Measurements from ENCODE around the gene ZNF274. TPM values are rescaled to one million over a fixed set of nuclear protein-coding genes. Genes with fewer than 3 reads are reported as not detected.

The ZNF274 gene
- total RNA-seq: 10 to 100 TPM; 21.7 to 26.0 TPM

GRCh38 chr19:58182989-58183816 lies at the start of gene ZNF274:
ZNF274 (plus strand) TSS chr19:58183061; CDS start chr19:58183966, 905 bp downstream.

DNA sequence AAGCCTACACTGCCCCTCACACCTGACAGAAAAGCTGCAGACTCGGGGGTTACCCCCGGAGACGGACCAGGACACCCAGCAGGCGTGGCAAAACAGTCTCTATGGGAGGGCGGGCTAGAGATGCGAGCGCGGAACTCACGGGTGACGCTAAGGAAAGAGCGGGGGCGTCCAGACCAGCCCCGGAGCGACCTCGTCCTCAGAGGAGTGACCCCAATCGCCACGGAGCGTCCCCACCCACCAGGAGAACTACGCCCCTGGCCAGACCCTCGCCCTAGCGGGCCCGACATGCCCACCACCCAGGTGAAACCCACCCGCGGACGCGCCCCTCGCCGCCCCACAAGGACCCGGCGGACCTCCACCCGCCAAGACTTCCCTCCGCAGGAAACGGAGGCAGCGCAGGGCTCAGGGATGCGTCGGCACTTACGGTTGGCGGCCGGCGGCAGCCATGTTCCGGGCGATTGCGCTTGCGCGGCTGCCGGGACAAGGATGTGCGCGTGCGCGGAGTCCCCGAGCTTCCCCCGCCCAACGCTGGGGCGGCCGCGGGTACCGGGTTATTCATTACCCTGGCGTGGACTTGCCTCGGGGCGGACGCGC lies 32.4 kb upstream of the ZNF274 start, which contains the start of gene ZNF329:
Gene ZNF329, minus strand, starts transcription at position 462 of the 594 bp plus-strand sequence. CDS start 21,286 bp downstream, outside the sequence.

DNA sequence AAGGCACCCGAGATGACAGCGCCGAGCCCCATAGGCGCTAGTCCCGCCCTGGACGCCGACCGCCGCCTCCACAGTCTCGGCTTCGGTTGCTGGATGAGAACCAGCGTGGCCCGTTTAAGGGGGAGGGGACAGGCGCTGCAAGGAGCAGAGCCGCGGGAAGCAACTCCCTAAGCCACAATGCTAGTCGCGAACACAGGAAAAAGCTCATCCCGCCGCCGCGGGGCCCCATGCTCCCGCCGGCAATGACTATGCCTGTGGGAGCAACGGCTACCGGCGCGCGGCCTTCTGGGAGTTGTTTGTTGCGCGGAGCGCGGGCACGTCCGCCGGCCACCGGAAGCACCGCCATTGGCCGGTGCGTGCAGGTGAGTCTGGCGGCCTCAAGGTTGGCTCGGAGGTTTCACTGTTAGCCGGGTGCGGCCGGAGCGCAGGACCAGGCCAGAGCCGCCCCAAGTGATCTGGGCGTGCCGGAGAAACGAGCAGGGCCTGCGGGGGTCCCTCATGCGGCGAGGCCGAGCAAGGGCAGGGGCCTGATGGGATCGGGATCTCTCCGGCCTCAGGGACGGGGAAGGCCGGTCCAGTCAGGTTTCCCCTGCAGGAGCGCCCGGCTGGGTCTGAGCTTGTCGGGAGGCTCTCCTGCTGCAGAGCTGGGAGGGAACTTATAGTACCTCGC lies 45.9 kb downstream of the ZNF274 start, which contains the start of gene ZNF544:
Gene ZNF544, plus strand, starts transcription at position 330 of the 670 bp plus-strand sequence. CDS start 15,110 bp downstream, outside the sequence.

Other genes starting within 250 kb of the ZNF274 start
- gene ZNF418, start 247.7 kb upstream of the ZNF274 start, total RNA-seq: 1 to 10 TPM; 3.1 to 6.3 TPM
- 1 to 10 TPM; 3.4 to 7.0 TPM for gene ZNF256, start 235.4 kb upstream of the ZNF274 start, total RNA-seq
- gene C19orf18, start 208.5 kb upstream of the ZNF274 start, total RNA-seq: under 1 TPM in 1 of 2 donors, not detected in 1; 0.34 TPM
- 10 to 100 TPM in 1 of 2 donors, 1 to 10 TPM in 1; 7.7 to 16.5 TPM for gene ZNF606, start 180.2 kb upstream of the ZNF274 start, total RNA-seq
- gene ZSCAN1, start 149.0 kb upstream of the ZNF274 start, total RNA-seq: not detected
- gene ZNF135, start 123.8 kb upstream of the ZNF274 start, total RNA-seq: 1 to 10 TPM; 2.7 to 3.4 TPM
- gene ZSCAN18, start 84.8 kb upstream of the ZNF274 start, total RNA-seq: 10 to 100 TPM; 16.0 to 22.7 TPM
- gene ZNF329, start 32.3 kb upstream of the ZNF274 start, total RNA-seq: 1 to 10 TPM; 8.0 to 8.3 TPM
- 10 to 100 TPM; 24.4 to 32.3 TPM for gene ZNF544, start 45.9 kb downstream of the ZNF274 start, total RNA-seq
- 1 to 10 TPM; 3.8 to 5.3 TPM for gene ZNF8, start 95.9 kb downstream of the ZNF274 start, total RNA-seq
- gene ERVK3-1, start 122.3 kb downstream of the ZNF274 start, total RNA-seq: 10 to 100 TPM; 27.5 to 51.3 TPM
- gene ZSCAN22, start 143.9 kb downstream of the ZNF274 start, total RNA-seq: 1 to 10 TPM; 4.1 to 5.0 TPM
- 1 to 10 TPM; 1.7 to 7.0 TPM for gene A1BG, start 170.4 kb downstream of the ZNF274 start, total RNA-seq
- 1 to 10 TPM in 1 of 2 donors, under 1 TPM in 1; 0.67 to 1.0 TPM for gene ZNF497, start 179.7 kb downstream of the ZNF274 start, total RNA-seq
- gene ZNF837, start 198.0 kb downstream of the ZNF274 start, total RNA-seq: 1 to 10 TPM; 1.7 to 3.8 TPM
- 1,000 to 10,000 TPM in 1 of 2 donors, 100 to 1,000 TPM in 1; 673 to 1,376 TPM for gene RPS5, start 204.2 kb downstream of the ZNF274 start, total RNA-seq
- gene RNF225, start 212.6 kb downstream of the ZNF274 start, total RNA-seq: under 1 TPM in 1 of 2 donors, not detected in 1; 0.33 TPM
- gene ZNF584, start 225.6 kb downstream of the ZNF274 start, total RNA-seq: 10 to 100 TPM; 14.8 to 16.7 TPM